ENCODE measurements around the gene KNDC1.
A peak's percentile ranks its signal among the peaks of the same experiment; 100 is the strongest.
"Not testable (repeated sequence)": the region's sequence is repeated elsewhere in the genome, so short reads cannot be mapped to it uniquely, and the experiment has no call there.

KNDC1 gene

DNA sequence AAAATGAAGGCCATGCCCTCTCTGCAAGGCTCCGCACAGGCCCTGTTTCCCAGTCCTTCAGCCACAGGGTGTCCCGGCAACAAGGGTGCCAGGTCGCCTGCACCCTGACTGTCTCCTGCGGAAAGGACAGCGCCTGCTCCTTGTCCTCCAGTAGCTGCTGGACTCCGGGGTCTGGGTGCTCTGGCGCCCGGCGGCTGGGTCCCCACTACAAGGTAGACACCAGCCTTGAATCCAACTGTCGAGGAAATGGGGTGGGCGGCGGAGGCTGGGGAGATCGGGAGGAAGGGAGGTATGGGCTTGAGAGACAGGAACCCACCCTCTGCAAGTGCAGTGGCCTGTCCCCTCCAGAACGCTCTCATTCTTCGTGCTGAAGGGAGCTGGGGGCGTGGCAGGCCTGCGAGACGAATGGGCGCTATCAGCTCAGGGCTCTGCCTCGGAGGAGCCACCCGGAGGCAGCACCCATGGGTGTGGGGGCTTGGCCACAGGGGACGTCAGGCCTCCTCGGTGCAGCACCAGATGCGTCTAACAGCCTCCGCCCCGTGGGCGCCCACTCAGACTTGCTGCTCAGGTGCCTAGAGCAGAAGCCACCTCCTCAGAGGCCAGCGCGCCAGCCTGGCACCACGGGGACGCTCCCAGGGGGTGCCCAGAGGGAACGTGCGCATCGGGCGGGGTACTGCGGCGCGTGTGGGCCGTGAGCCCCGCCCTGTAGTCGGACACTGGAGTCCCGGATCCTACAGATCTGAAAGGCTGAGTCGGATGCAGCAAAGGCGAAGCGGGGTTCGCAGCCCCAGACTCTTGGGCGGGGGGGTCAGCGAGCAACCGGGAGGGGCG lies 101.1 kb downstream of the KNDC1 start:
- Histone ChIP-seq H3K27ac (ENCODE audit: low read length) (no peak overlapping the region), H3K4me3 (ENCODE audit: low read depth in 1 of 2, low read length in 2 of 2) (peak overlapping the region; percentile 46 to 64), H3K27me3 (ENCODE audit: low read depth, low read length) (no peaks in the 10 kb centered on the region), H3K36me3 (ENCODE audit: control insufficient read depth in 1 of 2, insufficient read depth in 2 of 2, low read length in 2 of 2) (no peaks in the 10 kb centered on the region), H3K4me1 (ENCODE audit: control insufficient read depth in 1 of 2, insufficient read depth in 2 of 2, low read length in 2 of 2) (peaks cover 4 to 31% of the 10 kb centered on the region in 2 donors), H3K9me3 (ENCODE audit: control insufficient read depth in 1 of 2, low read length in 2 of 2) (no peaks in the 10 kb centered on the region)

DNA sequence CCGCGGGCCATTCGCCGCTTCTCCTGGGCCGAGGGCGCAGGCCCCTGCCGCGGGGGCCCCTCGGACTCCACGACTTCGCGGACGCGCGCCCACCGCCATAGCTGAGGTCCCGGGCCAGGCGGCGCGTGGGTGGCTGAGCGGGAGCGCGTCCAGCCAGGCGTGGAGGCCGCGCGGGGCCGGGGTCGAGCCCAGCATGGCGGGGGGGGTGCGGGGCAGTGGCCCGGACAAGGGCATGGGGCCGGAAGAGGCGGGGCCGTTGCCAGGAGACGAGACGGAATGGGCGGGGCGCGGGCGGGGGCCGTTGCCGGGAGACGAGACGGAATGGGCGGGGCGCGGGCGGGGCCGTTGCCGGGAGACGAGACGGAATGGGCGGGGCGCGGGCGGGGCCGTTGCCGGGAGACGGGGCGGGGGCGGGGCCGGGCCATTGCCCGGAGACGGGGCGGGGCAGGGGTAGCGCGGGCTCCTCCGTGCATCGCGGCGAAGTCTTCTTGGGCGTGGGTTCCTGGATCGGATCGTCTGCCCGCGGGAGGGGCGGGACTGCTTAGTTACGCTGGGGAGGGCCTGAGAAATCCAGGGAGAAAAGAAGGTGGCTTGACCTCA lies 101.8 kb downstream of the KNDC1 start:
- H3K4me1 ChIP-seq (ENCODE audit: control insufficient read depth in 1 of 2, insufficient read depth in 2 of 2, low read length in 2 of 2) = peaks cover 4 to 31% of the 10 kb centered on the region in 2 donors
- no peaks in the 10 kb centered on the region for H3K9me3 ChIP-seq (ENCODE audit: control insufficient read depth in 1 of 2, low read length in 2 of 2)
- H3K4me3 ChIP-seq (ENCODE audit: low read depth in 1 of 2, low read length in 2 of 2) = peak overlapping the region in 1 of 2 donors; percentile 64
- H3K27me3 ChIP-seq (ENCODE audit: low read depth, low read length) = no peaks in the 10 kb centered on the region
- no peak overlapping the region for H3K27ac ChIP-seq (ENCODE audit: low read length)
- H3K36me3 ChIP-seq (ENCODE audit: control insufficient read depth in 1 of 2, insufficient read depth in 2 of 2, low read length in 2 of 2) = no peaks in the 10 kb centered on the region

DNA sequence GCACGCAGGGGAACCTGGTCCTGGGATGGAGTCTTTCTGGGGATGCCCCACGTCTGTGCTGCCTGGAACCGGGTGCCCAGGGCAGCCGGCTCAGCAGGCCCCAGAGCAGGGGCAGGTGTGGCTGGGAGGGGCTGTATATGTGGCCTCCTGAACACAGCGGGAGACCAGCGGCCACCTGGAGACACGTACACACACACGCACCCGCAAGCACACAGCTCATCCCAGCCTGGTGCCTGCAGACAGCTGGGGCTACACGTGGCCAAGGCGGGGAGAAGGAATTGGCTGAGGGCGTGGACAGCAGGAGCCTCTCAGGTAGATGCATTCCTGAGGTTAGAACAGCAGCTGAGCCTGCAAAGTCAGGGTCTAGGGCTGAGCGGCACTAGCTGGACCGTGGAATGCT lies 102.7 kb downstream of the KNDC1 start:
- H3K9me3 ChIP-seq (ENCODE audit: control insufficient read depth in 1 of 2, low read length in 2 of 2) = no peaks in the 10 kb centered on the region
- H3K27me3 ChIP-seq (ENCODE audit: low read depth, low read length) = no peaks in the 10 kb centered on the region
- H3K27ac ChIP-seq (ENCODE audit: low read length) = no peak overlapping the region
- H3K4me1 ChIP-seq (ENCODE audit: control insufficient read depth in 1 of 2, insufficient read depth in 2 of 2, low read length in 2 of 2) = peaks cover 4 to 30% of the 10 kb centered on the region in 2 donors
- H3K4me3 ChIP-seq (ENCODE audit: low read depth in 1 of 2, low read length in 2 of 2) = peak overlapping the region in 1 of 2 donors; percentile 42
- no peaks in the 10 kb centered on the region for H3K36me3 ChIP-seq (ENCODE audit: control insufficient read depth in 1 of 2, insufficient read depth in 2 of 2, low read length in 2 of 2)

DNA sequence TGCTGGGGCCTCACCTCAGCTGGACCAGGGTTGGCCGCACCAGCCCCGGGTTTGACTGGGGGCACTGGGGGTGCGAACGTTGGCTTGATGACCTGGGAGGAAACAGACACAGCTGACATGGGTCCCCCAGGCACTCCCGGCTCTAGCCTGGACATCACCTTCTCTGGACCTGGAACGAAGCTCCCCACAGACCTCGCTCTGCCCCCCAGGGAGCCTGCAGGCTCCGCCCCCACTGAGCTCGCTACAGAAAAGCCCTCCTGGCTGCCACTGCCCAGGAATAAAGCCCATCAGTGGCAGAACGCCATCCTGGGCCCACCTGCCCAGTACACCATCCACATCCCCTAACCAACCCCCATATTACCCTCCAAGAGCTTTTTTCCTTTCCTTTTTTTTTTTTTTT lies 103.7 kb downstream of the KNDC1 start:
- peaks cover 0 to 4% of the 10 kb centered on the region in 2 donors for H3K36me3 ChIP-seq (ENCODE audit: control insufficient read depth in 1 of 2, insufficient read depth in 2 of 2, low read length in 2 of 2)
- H3K4me3 ChIP-seq (ENCODE audit: low read depth in 1 of 2, low read length in 2 of 2) = no peak overlapping the region
- no peak overlapping the region for H3K27ac ChIP-seq (ENCODE audit: low read length)
- peaks cover 4 to 22% of the 10 kb centered on the region in 2 donors for H3K4me1 ChIP-seq (ENCODE audit: control insufficient read depth in 1 of 2, insufficient read depth in 2 of 2, low read length in 2 of 2)
- no peaks in the 10 kb centered on the region for H3K9me3 ChIP-seq (ENCODE audit: control insufficient read depth in 1 of 2, low read length in 2 of 2)
- no peaks in the 10 kb centered on the region for H3K27me3 ChIP-seq (ENCODE audit: low read depth, low read length)

DNA sequence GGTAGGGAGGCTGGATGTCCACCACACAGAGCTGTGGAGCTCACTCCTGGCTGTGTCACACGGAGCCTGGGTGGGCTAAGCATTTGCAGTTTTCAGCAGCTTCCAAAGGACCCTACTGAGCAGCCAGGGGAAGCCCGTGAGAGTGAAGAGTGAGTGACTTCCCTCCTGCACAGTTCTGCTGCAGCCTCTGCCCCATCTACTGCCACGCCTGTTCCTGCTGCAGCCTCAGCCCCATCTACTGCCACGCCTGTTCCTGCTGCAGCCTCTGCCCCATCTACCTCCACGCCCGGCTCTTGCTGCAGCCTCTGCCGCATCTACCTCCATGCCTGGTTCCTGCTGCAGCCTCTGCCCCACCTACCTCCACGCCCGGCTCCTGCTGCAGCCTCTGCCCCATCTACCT lies 104.4 kb downstream of the KNDC1 start:
- no peaks in the 10 kb centered on the region for H3K27me3 ChIP-seq (ENCODE audit: low read depth, low read length)
- H3K36me3 ChIP-seq (ENCODE audit: control insufficient read depth in 1 of 2, insufficient read depth in 2 of 2, low read length in 2 of 2) = peaks cover 0 to 7% of the 10 kb centered on the region in 2 donors
- H3K27ac ChIP-seq (ENCODE audit: low read length) = no peak overlapping the region
- H3K4me3 ChIP-seq (ENCODE audit: low read depth in 1 of 2, low read length in 2 of 2) = no peak overlapping the region
- peaks cover 0 to 21% of the 10 kb centered on the region in 2 donors for H3K4me1 ChIP-seq (ENCODE audit: control insufficient read depth in 1 of 2, insufficient read depth in 2 of 2, low read length in 2 of 2)
- no peaks in the 10 kb centered on the region for H3K9me3 ChIP-seq (ENCODE audit: control insufficient read depth in 1 of 2, low read length in 2 of 2)

DNA sequence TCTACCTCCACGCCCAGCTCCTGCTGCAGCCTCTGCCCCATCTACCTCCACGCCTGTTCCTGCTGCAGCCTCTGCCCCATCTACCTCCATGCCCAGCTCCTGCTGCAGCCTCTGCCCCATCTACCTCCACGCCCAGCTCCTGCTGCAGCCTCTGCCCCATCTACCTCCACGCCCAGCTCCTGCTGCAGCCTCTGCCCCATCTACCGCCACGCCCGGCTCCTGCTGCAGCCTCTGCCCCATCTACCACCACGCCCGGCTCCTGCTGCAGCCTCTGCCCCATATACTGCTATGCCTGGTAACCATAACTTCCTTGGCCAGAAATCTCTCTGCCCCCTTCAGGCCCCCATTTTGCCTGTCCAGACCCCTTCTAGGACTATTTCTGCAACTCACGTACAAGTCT lies 105.0 kb downstream of the KNDC1 start:
- not testable (repeated sequence) for H3K27ac ChIP-seq (ENCODE audit: low read length); H3K27me3 ChIP-seq (ENCODE audit: low read depth, low read length); H3K9me3 ChIP-seq (ENCODE audit: control insufficient read depth in 1 of 2, low read length in 2 of 2); H3K4me3 ChIP-seq (ENCODE audit: low read depth in 1 of 2, low read length in 2 of 2)
- peaks cover 0 to 13% of the 10 kb centered on the region in 2 donors for H3K36me3 ChIP-seq (ENCODE audit: control insufficient read depth in 1 of 2, insufficient read depth in 2 of 2, low read length in 2 of 2)
- H3K4me1 ChIP-seq (ENCODE audit: control insufficient read depth in 1 of 2, insufficient read depth in 2 of 2, low read length in 2 of 2) = peaks cover 0 to 17% of the 10 kb centered on the region in 2 donors

DNA sequence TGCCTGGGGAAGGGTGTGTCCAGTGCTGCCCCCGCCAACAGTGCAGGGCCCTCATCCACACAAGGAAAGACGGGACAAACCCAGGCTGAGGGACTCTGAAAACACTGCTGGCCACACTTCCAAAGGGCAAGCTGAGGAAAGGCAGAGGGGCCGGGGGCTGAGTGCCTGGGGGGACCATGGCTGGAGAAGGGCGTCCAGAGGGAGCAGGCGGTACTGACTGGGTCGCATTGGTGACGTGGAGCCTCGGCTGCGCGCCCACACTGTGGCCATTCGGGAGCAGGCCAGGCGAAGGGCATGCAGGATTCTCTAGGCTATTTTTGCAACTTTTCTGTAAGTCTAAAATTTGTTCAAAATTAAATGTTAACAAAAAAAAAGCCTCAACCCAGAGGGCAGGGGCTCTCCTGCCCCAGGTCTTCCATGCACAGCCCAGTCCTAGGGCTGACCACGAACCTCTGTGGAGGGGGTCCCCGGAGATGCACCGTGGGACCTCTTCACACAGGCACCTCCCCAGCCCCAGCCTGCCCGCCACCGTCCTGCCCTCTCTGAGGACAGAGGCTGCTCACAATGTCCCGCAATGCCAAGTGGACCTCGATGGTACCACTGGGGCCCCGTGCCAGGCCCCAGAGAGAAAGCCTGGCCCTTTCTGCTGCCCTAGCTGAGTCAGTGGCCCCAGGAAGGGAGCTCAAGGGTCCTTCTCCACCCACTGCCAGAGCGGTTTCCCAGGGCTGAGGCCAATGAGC lies 106.2 kb downstream of the KNDC1 start:
- Histone ChIP-seq H3K4me3 (ENCODE audit: low read depth in 1 of 2, low read length in 2 of 2) (no peak overlapping the region), H3K27me3 (ENCODE audit: low read depth, low read length) (no peaks in the 10 kb centered on the region), H3K36me3 (ENCODE audit: control insufficient read depth in 1 of 2, insufficient read depth in 2 of 2, low read length in 2 of 2) (peaks cover 0 to 25% of the 10 kb centered on the region in 2 donors), H3K4me1 (ENCODE audit: control insufficient read depth in 1 of 2, insufficient read depth in 2 of 2, low read length in 2 of 2) (peaks cover 0 to 8% of the 10 kb centered on the region in 2 donors), H3K9me3 (ENCODE audit: control insufficient read depth in 1 of 2, low read length in 2 of 2) (no peaks in the 10 kb centered on the region), H3K27ac (ENCODE audit: low read length) (no peak overlapping the region)

DNA sequence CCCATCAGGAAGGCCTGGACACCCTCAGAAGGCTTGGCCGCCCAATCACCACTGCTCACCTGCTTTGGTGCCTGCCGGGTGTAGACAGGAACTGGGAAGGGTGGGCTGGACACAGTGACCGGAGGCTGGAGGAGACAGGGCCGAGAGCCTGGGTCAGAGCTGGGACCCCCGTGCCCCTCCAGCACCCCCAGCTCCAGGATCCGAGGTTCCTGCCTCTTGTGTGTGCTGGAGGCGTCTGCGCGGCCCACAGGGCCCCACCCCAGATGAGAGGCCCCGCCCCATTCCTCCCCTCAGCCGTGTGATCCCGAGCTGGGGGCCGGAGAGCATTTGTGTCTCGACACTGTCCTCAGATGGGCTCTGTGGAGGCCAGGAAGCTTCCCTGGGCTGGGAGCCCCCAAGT lies 107.3 kb downstream of the KNDC1 start:
- Histone ChIP-seq H3K4me3 (ENCODE audit: low read depth in 1 of 2, low read length in 2 of 2) (no peak overlapping the region), H3K27ac (ENCODE audit: low read length) (no peak overlapping the region), H3K36me3 (ENCODE audit: control insufficient read depth in 1 of 2, insufficient read depth in 2 of 2, low read length in 2 of 2) (peaks cover 0 to 26% of the 10 kb centered on the region in 2 donors), H3K9me3 (ENCODE audit: control insufficient read depth in 1 of 2, low read length in 2 of 2) (no peaks in the 10 kb centered on the region), H3K27me3 (ENCODE audit: low read depth, low read length) (no peaks in the 10 kb centered on the region), H3K4me1 (ENCODE audit: control insufficient read depth in 1 of 2, insufficient read depth in 2 of 2, low read length in 2 of 2) (peaks cover 0 to 4% of the 10 kb centered on the region in 2 donors)

DNA sequence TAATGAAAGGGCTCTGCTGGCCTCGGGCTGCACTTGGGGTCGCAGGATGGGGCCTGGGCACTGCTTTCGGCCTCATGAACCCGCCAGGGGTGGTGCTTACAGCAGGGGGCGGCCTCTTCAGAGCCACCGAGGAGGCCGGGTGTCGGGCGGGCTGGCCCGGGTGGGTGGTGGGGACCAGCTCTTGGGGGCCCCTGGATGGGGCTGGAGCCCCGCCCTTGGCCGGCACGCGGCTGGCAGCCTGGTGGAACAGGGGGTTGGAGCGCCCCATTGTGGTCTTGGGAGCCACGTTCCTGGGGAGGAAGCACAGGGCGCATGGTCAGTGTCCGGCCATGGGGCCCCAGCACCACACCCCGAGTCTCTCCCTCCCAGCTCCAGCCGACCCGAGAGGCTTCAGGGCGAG lies 107.8 kb downstream of the KNDC1 start:
- Histone ChIP-seq H3K27ac (ENCODE audit: low read length) (no peak overlapping the region), H3K27me3 (ENCODE audit: low read depth, low read length) (no peaks in the 10 kb centered on the region), H3K36me3 (ENCODE audit: control insufficient read depth in 1 of 2, insufficient read depth in 2 of 2, low read length in 2 of 2) (peaks cover 0 to 30% of the 10 kb centered on the region in 2 donors), H3K4me3 (ENCODE audit: low read depth in 1 of 2, low read length in 2 of 2) (no peak overlapping the region), H3K4me1 (ENCODE audit: control insufficient read depth in 1 of 2, insufficient read depth in 2 of 2, low read length in 2 of 2) (no peaks in the 10 kb centered on the region), H3K9me3 (ENCODE audit: control insufficient read depth in 1 of 2, low read length in 2 of 2) (no peaks in the 10 kb centered on the region)

DNA sequence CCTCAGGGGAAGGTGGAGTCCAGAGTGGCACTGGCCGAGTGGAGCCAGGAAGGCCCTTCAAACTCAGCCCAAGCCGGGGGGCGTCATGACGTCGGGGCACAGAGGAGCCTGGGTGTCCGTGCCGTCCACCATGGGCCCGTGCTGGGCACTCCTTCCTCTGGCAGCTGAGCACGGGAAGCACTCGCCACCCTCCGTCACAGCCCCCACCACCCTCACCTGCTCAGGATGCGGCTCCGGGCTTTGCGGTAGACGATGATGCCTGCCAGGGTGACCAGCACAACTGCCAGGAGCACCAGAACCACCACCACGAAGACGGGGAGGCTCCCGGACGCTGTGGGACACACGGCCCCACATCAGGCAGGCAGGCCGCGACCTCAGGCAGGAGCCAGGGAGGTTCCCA lies 108.5 kb downstream of the KNDC1 start:
- Histone ChIP-seq H3K4me3 (ENCODE audit: low read depth in 1 of 2, low read length in 2 of 2) (no peak overlapping the region), H3K36me3 (ENCODE audit: control insufficient read depth in 1 of 2, insufficient read depth in 2 of 2, low read length in 2 of 2) (peaks cover 0 to 33% of the 10 kb centered on the region in 2 donors), H3K27ac (ENCODE audit: low read length) (no peak overlapping the region), H3K9me3 (ENCODE audit: control insufficient read depth in 1 of 2, low read length in 2 of 2) (no peaks in the 10 kb centered on the region), H3K27me3 (ENCODE audit: low read depth, low read length) (no peaks in the 10 kb centered on the region), H3K4me1 (ENCODE audit: control insufficient read depth in 1 of 2, insufficient read depth in 2 of 2, low read length in 2 of 2) (no peaks in the 10 kb centered on the region)

DNA sequence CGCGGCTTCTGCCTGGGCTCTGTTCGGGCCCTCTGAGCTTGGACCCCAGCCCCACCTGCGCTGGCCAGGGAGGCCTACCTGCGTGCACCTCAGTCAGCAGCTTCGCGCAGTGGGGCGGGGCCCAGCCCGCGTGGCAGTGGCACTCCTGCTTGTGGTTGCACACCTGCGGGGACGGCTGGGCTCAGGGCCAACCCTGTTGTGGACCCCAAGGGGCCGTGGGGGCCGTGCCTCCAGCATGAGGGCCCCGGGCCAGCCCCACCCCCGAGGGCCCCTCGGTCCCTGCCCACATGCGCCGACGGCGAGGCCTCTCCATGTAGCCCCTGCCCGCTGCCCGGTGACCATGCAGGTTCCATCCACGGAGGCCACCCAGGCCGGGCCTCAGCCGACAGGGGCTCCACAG lies 109.3 kb downstream of the KNDC1 start:
- H3K27ac ChIP-seq (ENCODE audit: low read length) = no peak overlapping the region
- no peaks in the 10 kb centered on the region for H3K9me3 ChIP-seq (ENCODE audit: control insufficient read depth in 1 of 2, low read length in 2 of 2)
- H3K27me3 ChIP-seq (ENCODE audit: low read depth, low read length) = no peaks in the 10 kb centered on the region
- H3K4me1 ChIP-seq (ENCODE audit: control insufficient read depth in 1 of 2, insufficient read depth in 2 of 2, low read length in 2 of 2) = no peaks in the 10 kb centered on the region
- no peak overlapping the region for H3K4me3 ChIP-seq (ENCODE audit: low read depth in 1 of 2, low read length in 2 of 2)
- peaks cover 0 to 33% of the 10 kb centered on the region in 2 donors for H3K36me3 ChIP-seq (ENCODE audit: control insufficient read depth in 1 of 2, insufficient read depth in 2 of 2, low read length in 2 of 2)

Data from muscle layer of duodenum (tissue), 2 donors.